SK-MEL-5 (cell line): ENCODE results near the gene NUP93. TPM values are rescaled to one million over a fixed set of nuclear protein-coding genes. Genes with fewer than 3 reads are reported as not detected.

Source experiments
- DNase-seq: peaks from one replicate; pipeline ENCODE4 v3.0.0-alpha.2; 2016; ENCODE audit warnings: low read depth, low spot score
- in situ Hi-C: cut with HindIII; loops from 2 replicates; pipeline ENCODE4 v1.10.0; 2016; ENCODE audit warnings: low sequenced_read_pairs, high pct_unique_total_duplicates, low pct_unique_long_range_greater_than_20kb
- total RNA-seq: library from RNA; depleted of rRNA; stranded (reverse); fragments of >200 nt; shearing (Covaris generic); gene quantifications from 2 replicates; pipeline ENCODE4 v1.2.3, GENCODE V29; 2014

NUP93 gene
- total RNA-seq, 1 experiment from 2014 or later: 132 TPM

DNA sequence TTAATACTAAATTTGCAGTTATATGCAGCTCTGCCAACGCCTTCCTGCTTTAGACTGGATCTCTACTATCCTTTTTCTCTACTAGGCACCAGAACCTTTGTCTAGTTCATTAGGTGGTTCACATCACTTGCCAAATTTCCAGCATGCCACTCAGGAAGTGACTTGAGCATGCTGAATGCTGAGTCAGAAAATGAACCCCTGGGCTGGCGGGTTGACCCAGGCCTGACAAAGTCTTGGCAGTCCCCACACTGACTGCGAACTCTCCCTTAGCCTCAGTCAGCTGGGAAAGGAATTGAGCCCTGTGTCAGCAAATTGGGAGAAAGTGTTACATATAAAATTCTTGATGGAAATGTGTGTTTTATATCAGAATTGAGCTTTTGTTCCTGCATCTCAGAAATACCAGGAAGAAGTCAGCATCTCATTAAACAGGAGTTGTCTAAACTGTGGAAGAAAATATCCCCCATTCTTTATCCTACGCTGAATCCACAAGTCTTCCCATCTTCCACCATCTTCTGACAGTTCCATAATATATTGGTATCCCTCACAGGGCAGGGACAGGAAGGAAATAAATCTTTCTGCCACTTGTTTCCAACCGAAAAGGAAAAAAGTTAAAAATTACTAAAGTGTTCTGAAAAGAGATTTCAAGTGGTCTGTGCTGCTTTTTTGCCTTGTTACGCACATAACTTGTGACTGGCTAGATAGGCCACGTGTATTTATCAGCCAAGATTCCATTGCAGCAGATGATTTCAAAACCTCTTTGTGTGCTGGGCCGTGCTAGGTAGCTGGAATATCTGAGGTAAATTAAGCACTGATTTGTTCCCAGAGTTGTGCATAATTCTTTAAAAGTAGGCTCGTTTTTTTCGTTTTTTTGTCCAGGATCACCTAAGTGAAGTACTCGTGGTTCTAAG, 118.4 kb downstream of the NUP93 start:
- DNase-seq: no peak

DNA sequence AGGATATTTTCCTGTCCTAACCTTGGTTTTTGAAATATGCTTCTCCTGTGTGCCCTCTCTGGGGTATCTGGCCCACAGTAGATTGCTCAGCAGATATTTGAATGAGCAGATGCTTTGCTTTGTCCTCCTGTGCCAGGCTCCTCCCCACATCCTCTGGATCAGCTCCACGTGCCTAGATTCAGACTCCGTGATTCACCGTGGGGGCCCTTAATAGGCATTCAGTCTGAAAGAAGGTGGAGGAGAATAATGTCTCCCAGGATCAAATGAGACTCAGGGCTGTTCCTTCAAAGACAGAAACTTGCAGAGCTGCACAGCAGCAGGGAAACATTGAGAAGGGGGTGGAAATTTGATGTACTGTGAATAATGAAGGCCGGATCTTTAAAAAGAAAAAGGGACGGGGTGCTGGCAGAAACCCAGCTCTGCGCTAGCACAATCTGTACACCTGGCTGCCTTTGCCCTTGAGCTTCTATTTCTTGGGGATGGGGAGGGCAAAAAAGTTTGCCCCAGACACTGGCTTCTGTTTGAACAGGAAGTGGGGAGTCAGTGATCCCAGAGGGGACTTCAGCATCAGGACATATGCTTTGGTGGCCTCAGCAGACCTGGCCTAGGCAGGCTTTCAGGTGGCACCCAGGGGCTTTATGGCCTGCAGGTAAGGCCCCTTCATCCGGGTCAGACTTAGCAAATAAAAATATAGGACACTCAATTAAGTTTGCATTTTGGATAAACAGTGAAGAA, 119.2 kb downstream of the NUP93 start:
- peak; percentile 19 for DNase-seq
- in situ Hi-C loops: no loop called here

More for the DNA sequence above, 118.4 kb downstream of the NUP93 start:
- in situ Hi-C loops: no loop called here

DNA sequence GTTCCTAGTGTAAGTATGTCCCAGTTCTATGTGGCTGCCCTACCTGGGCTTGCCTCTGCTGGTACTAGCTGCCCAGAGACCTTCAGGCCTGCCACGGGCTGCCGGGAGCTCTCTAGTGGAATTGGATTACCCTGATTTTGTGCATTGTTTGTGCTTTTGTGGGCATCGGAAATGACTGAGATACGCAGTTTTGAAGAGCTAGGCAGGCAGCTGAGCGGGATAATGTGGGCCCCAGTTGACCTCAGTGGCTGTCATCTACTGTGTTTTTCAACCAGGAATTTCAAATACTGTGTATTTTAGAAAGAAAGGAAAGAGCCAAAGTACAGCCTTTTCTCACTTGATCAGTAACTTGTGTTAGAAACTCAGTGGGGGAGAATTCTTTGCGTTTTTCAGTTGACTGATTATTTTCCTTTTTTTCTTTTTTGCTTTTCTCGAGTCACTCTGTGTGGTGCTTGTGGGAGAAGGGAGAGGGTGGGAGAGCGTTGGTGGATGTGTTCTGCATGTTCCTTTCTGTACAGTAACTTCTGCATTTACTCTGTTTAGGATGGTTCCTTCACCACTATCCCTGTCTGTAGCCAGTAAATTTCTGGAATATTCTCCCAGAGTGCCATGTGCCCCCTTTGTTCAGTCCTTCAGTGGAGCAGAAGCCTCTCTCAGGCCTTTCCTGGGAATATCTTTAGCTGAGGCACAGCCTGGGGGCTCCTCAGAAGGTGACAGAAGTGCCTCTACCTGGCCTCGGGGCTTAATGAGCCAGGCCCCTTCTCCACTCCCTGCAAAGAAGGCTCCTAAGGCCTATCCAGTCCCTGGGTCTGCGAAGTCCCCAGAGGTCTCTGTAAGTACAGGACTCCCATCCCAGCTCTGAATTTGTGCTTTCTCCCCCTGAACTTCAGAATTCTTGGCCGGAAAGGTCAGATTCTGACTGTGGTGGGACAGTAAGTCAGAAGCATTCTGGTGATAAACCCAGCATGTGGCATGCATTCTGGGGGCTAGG, 120.1 kb downstream of the NUP93 start:
- no peak for DNase-seq
- in situ Hi-C loops: no loop called here

DNA sequence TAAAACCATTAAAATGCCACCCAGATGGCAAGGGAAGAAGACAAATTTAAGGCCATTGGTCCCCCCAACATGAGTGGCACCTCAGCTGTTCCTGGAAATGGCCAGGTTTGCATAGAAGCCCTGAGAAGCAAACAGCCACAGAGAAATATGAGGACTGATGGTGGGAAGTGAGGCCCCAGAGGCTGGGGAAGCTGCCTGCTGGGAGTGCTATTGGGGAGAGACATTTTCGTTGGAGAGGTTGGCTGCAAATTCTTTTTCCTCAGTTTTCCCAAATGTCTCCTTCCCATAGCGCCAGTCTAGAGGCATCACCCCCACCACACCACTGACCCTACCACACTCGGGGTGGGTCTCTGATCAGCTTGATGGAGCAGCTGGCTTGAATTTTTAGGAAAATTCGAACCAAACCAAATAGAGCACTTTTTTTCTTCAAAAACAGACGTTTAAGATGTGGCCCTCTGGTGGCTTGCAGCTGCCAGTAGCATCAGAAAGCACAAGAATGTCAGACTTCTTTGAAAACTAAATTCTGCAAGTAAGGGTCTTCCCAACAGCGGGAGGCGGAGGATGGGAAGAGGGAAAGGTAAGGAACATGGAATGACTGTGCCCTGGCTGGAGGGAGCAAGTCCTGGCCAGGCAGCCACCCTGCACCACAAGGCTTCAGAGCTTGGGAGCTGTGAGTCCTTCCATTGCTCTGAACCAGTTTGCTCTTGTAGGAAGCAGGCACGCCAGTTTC, 121.9 kb downstream of the NUP93 start:
- in situ Hi-C loops: no loop called here

DNA sequence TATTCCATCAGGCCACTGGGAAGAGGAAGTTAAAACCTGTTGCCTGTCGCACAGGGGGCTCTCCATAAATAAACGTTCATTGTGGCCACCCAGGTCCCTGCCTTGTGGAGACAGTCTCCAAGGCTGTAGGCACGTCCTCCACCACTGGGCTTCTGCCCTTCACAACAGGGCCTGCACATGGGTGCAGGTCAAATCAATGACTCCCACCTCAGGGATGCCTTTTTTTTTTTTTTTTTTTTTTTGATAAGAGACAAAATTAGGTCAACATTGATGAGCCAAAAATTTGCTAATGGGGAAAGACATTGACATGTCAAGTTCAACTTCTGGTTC, 122.4 kb downstream of the NUP93 start:
- DNase-seq: no peak
- in situ Hi-C loops: no loop called here

More for the DNA sequence above, 121.9 kb downstream of the NUP93 start:
- peak; percentile 53 for DNase-seq

DNA sequence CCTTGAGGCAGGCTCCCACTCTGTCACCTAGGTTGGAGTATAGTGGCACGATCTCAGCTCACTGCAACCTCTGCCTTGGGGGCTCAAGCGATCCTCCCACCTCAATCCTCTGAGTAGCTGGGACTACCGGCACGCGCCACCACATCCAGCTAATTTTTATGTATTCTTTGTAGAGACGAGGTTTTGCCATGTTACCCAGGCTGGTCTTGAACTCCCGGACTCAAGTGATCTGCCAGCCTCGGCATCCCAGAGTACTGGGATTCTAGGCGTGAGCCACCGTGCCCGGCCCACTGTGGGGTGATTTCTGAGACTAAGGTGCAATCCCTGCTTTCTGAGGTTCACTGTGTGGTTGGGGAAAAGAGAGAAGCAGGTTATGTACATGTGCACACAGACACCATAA, 123.0 kb downstream of the NUP93 start:
- no peak for DNase-seq
- in situ Hi-C loops: no loop called here

DNA sequence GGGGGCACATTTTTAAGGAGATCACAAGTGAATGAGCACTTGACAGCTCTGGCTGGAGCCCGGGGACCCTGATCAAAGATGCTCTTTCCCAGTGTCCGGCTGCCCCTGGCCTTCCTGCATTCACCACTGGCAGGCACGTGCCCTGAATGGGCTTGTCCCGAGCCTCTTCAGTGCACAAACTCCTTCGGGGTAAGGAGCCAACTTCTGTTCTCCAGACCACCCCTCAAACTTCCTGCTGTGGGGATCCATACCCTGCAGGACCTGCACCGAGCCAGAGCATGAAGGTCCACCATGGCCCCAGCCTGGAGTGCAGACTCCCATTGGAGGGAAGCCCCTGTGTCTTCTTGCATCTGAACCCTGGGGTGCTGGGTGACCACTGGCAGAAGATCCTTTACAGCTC, 125.3 kb downstream of the NUP93 start:
- no peak for DNase-seq
- in situ Hi-C loops: no loop called here

DNA sequence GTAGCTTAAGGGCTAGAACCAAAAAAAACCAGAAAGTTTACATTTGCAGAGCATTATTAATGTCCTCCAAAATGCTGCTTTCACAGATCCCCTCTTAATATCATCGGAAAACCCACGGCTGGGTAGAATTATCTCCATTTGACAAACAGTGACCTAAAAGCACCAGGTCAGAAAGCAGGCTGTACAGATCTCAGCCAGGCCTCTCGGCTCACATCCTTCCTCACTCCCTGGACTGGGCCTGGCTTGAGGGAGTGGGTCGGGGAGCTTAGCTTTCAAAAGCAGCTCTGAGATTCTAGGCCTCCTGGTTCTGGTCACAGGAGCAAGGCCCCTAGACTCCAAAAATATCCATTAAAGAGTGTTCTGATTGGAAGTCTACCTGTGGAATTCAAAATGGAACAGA, 126.0 kb downstream of the NUP93 start:
- in situ Hi-C loops: no loop called here
- DNase-seq: no peak

DNA sequence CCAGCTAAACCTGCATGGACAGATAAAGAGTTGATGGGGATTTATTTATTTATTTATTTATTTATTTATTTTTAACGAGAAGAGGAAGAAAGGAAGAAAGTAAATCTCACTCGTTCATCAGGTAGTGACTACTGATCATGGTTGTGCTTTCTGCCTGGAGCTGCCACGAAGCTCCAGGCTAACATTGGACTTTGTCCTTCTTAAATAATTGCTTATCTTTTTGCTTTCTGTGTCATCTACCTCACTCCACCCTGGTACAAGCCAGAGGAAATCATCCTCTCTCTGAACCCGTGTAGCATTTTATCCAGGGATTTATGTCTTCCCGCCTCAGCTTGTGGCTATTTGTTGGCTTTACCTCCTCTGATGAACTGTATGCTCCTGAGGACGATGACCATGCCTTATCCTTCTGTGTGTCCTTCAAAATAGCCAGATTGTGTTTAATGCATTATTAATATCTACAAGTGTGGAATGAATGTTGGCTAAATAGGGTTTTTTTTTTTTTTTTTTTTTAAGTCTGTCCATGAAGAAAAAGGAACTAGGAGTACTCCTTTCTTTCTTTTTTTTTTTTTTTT, 127.0 kb downstream of the NUP93 start:
- no peak for DNase-seq
- in situ Hi-C loops: no loop called here

DNA sequence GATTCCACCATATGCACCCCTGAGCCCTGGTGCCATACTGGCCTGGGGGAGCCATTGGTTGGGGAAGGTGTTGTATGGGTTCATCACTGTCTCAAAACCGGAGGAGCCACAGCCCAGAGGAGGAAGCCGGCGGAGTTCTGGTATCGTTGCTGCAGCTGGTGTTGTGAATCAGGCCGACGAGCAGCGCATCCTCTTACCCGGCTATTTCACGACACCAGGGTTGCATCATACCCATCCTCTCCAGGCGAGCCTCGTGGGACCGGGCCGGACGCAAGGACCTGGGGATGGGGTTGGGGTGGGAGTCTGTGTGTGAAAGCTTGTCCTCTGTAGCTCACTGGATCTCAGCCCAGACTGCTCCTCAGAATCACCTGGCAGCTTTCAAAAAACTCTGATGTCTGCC, 128.4 kb downstream of the NUP93 start:
- in situ Hi-C loops: no loop called here

DNA sequence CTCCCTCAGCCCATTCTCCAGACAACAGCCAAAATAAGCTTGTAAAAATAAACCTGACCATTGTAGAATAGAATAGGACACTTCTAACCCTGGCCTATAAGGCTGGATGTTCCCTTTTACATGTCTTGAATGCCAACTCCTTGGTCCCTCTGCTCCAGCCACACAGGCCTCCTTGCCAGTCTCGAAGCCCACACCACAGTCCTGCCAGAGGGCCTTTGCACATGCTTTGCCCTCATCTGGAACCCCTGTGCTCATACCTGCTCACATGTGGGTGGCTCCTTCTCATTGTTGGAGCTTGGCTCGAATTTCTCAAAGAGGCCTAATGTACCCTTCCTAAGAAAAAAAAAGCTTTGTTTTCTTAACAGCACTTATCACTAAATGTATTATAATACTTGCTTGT, 129.7 kb downstream of the NUP93 start:
- in situ Hi-C loops: no loop called here

More for the DNA sequence above, 128.4 kb downstream of the NUP93 start:
- no peak for DNase-seq

DNA sequence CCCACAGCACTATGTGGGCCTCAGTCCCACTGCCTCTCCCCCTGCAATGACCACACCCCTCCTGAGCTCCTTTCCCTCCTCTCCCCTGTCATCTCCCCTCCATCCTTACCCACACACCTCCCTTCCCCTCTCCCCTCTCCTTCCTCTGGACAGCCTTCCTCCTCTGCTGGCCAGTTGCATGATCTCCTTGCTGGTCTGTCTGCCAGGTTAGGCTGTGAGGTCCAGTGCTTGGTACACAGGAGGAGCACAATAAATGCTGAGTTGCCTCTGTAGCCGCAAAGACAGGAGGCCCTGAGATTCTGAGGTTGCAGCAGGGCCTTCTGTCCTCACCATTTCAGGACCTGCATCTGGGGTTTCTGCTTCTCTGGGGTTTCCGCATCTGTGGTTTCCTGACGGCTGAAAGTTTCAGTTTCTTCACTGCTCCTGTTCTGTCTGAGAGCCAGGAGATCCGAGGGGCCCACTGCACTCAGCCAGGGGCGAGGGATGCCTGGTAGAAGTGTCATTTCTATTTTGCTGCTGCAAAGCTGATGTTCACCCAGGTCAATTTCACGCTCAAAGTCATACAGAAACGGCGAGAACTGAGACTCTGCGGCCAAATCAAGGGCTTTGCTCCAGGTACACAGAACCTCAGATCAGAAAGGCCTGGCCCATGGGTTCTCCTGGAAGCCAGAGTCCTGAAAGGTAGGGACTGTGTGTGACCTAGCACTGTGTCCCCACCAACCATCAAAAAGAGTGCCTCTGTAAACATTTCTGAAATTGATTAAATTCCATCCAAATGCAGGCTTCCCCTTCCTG, 130.5 kb downstream of the NUP93 start:
- DNase-seq: no peak
- in situ Hi-C loops: no loop called here

More for the DNA sequence above, 129.7 kb downstream of the NUP93 start:
- DNase-seq: no peak

DNA sequence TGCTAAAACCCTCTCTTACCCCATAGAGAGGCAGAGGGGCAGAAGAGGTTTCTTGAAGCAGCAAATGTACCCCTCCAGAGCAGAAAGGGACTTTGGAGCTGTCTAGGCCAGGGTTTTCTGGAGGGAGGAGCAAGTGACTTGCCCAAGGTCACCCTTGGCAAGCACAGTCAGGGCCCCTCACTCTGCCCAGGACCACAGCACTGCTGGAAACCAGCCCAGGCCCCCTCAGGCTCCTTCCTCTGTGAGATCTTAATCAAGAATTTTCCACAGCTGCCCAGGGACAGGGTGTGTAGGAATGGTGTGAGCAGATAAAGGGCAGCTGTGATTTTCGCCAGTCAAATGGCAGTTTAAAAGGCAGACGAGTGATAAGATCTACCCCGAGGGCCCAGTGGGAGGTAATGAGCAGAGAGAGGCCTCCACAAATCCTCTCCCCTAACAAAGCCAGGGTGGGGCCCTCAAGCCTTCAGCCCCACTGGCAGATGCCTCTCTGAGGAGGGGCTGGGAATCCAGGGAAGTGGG, 131.2 kb downstream of the NUP93 start:
- in situ Hi-C loops: no loop called here

DNA sequence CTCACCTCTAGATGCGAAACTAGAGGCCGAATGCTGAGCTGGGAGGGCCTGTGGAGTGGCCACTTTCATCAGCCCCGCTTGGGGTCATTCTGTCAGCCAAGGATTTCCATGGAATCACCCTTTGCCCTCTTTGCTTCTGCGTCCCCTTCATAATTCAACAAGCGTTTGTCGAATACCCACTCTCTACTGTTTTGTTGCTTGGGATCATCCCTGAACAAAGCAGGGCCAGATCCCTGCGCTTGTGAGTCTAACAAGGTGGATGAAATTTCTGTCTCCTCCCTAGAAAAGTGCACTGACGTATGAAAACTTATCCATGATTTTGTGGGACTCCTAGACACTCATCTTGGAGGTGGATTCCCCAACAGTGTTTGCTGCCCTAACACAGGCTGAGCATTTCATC, 131.8 kb downstream of the NUP93 start:
- in situ Hi-C loops: no loop called here
- DNase-seq: no peak

More for the DNA sequence above, 131.2 kb downstream of the NUP93 start:
- DNase-seq: peak; percentile 48

DNA sequence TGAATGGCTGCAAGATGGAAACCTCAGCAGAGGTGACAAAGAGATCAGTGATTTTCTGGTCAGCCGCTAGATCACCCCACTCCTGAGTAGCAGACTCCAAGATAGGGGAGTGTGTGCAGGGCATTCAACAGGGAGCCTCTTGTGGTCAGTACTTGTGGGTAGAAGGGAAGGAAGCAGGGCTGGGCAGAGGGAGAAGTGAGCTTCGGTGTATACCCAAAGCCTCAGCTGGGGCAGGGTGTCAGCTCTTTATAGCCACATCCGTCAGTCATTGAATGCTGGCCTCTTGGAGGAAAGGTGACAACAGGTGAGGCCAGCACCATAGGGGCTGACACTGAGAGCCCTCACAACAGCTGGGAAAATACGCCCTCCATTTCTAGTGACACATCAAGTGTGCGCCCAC, 132.8 kb downstream of the NUP93 start:
- in situ Hi-C loops: no loop called here

DNA sequence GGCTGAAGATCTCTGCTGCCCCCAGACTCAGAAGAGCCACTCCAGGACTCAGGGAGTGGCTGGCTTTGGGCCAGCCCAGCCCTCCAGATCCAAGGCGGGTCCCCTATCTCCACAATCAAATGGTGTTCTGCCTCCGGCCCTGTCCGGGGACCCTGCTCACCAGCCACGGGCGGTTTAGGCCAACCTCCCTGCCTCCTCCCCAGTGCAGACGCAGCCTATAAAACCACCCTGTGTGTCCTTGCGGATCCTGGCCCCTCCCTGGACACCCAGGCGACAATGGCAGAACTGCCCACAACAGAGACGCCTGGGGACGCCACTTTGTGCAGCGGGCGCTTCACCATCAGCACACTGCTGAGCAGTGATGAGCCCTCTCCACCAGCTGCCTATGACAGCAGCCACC, 135.0 kb downstream of the NUP93 start, which contains the start of gene SLC12A3:
SLC12A3 (plus strand) TSS at position 248 of the 400 bp plus-strand sequence; CDS start at position 277, 29 bp downstream.
- DNase-seq: no peak
- in situ Hi-C loops: no loop called here

More for the DNA sequence above, 132.8 kb downstream of the NUP93 start:
- DNase-seq: no peak
